Upper lobe of right lung (tissue), 1 donor: Measurements from ENCODE around the gene NOD2. TPM values are rescaled to one million over a fixed set of nuclear protein-coding genes. Genes with fewer than 3 reads are reported as not detected.
A peak's percentile ranks its signal among the peaks of the same experiment; 100 is the strongest.

Experiments
- ATAC-seq: fragments of 200-7000 bp; cut with Tn5 transposase; one replicate; pipeline ENCODE4 v1.9.1; 2020; ENCODE audit warnings: mild to moderate bottlenecking, moderate library complexity
- DNase-seq: peaks from one replicate; pipeline ENCODE4 v3.0.0-alpha.2; 2020
- H3K27ac ChIP-seq: fragments of 200-600 bp; one replicate; pipeline ENCODE4 v1.8.0; 2022
- H3K27me3 ChIP-seq: fragments of 200-600 bp; one replicate; pipeline ENCODE4 v1.8.0; 2022; ENCODE audit warnings: mild to moderate bottlenecking
- H3K36me3 ChIP-seq: fragments of 200-600 bp; one replicate; pipeline ENCODE4 v1.8.0; 2022
- H3K4me1 ChIP-seq: fragments of 200-600 bp; one replicate; pipeline ENCODE4 v1.8.0; 2022
- H3K4me3 ChIP-seq: fragments of 200-600 bp; one replicate; pipeline ENCODE4 v1.8.0; 2022; ENCODE audit warnings: mild to moderate bottlenecking
- H3K9me3 ChIP-seq: fragments of 200-600 bp; one replicate; pipeline ENCODE4 v1.8.0; 2022
- CTCF ChIP-seq: fragments of 200-600 bp; IDR thresholded peaks from one replicate; pipeline ENCODE4 v1.8.0; 2022; ENCODE audit warnings: antibody characterized with exemption
- intact Hi-C: fragments of 100-400 bp; cut with DNase I; formaldehyde crosslinking; loops from one replicate; pipeline ENCODE4 v1.11.0; 2022
- total RNA-seq: library from RNA; stranded (reverse); fragmentation: NEBNext Ultra II Directional; extraction: Animal tissue kit (Norgen Biotek cat#: 25700); gene quantifications from one replicate; pipeline ENCODE4 v1.2.1, GENCODE V29; 2021
- donor health status: DM: no; HTN: yes; CAD: no; lungs with severe emphysema.

NOD2 gene
- total RNA-seq, 1 donor from 2014 or later, result 4.2 TPM

DNA sequence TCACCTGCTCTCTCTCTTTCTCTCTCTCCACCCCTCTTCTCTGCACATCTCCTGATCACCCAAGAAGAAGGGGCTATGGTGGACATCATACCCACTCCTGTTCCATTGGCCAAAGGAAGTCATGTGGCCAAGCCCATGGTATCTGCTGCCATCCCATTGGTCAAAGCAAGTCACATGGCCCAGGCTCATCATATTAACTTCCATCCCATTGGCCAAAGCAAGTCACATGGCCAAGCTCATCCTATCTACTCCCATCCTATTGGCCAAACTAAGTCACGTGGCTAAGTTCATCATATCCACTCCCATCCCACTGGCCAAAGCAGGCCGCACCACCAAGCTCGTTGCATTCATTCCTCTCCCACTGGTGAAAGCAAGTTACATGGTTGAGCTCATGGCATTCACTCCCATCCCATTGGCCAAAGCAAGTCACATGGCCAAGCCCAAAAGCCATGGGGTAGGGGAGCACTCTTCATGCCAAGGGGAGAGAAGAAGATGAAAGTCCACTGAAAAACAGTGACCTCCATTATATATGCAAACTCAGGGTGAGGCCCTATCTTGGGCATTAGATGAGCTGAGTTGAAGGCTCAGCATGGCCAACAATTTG lies 41.5 kb upstream of the NOD2 start:
- no peak for ATAC-seq
- Histone ChIP-seq H3K9me3 (no peaks in the 10 kb centered on the region), H3K36me3 (no peaks in the 10 kb centered on the region), H3K27me3 (no peaks in the 10 kb centered on the region), H3K27ac (no peak overlapping the region), H3K4me3 (no peak overlapping the region), H3K4me1 (no peaks in the 10 kb centered on the region)
- TF ChIP-seq CTCF, result no peak
- intact Hi-C loops, result no loop called here
- DNase-seq, result no peak

- DNase-seq (no peak), ATAC-seq (no peak)
- no peak overlapping the region for H3K27ac ChIP-seq
- H3K27me3 ChIP-seq, result no peaks in the 10 kb centered on the region
- TF ChIP-seq CTCF, result no peak
- H3K4me3 ChIP-seq, result no peak overlapping the region
- no peaks in the 10 kb centered on the region for H3K36me3 ChIP-seq
- no peaks in the 10 kb centered on the region for H3K9me3 ChIP-seq
- H3K4me1 ChIP-seq, result no peaks in the 10 kb centered on the region
- intact Hi-C loops, result no loop called here
Observed at GRCh38 chr16:50652836-50653425, 40.5 kb upstream of the NOD2 start.

- Histone ChIP-seq H3K4me1 (no peaks in the 10 kb centered on the region), H3K4me3 (no peak overlapping the region), H3K27ac (no peak overlapping the region), H3K36me3 (no peaks in the 10 kb centered on the region), H3K9me3 (no peaks in the 10 kb centered on the region), H3K27me3 (no peaks in the 10 kb centered on the region)
- no peak for DNase-seq
- no peak for ATAC-seq
- TF ChIP-seq CTCF, result no peak
- intact Hi-C loops, result no loop called here
Observed at GRCh38 chr16:50653633-50654519, 39.5 kb upstream of the NOD2 start.

DNA sequence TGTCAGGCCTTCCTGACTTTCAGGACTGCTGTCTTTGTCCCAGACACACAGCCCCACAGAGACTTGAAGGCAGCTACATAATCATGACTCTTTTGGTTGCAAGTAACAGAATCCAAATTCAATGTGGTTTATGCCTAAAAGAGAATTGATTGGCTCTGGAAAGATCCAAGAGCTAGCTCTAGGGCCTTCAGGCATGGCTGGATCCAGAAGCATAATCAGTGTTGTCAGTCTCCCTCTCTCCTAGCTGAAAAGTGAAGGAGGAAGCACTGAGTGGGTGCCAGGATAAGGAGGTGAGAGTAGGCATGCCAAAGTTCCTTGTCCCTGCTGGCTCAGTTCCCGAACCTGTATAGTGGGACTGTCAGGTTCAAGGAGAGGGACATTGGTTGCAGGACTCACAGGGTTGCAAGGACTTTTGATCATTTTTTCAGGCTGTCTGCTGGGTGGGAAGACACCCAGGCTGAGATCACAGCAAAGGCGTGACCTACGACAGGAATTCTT lies 37.8 kb upstream of the NOD2 start:
- no peaks in the 10 kb centered on the region for H3K4me1 ChIP-seq
- H3K27ac ChIP-seq, result no peak overlapping the region
- H3K9me3 ChIP-seq, result no peaks in the 10 kb centered on the region
- H3K27me3 ChIP-seq, result no peaks in the 10 kb centered on the region
- TF ChIP-seq CTCF, result no peak
- DNase-seq (no peak), ATAC-seq (no peak)
- intact Hi-C loops, result no loop called here
- H3K36me3 ChIP-seq, result no peaks in the 10 kb centered on the region
- no peak overlapping the region for H3K4me3 ChIP-seq

GRCh38 chr16:50657241-50657640 lies 36.2 kb upstream of the NOD2 start:
- ATAC-seq, result peak; percentile 13
- intact Hi-C loops, result no loop called here

More at GRCh38 chr16:50657241-50657640, 36.2 kb upstream of the NOD2 start:
- no peaks in the 10 kb centered on the region for H3K4me1 ChIP-seq
- no peak for TF ChIP-seq CTCF
- no peaks in the 10 kb centered on the region for H3K9me3 ChIP-seq
- no peak overlapping the region for H3K27ac ChIP-seq
- no peaks in the 10 kb centered on the region for H3K27me3 ChIP-seq
- no peaks in the 10 kb centered on the region for H3K36me3 ChIP-seq
- H3K4me3 ChIP-seq, result no peak overlapping the region
- no peak for DNase-seq
